ENCODE data around the gene RNF2. TPM values are rescaled to one million over a fixed set of nuclear protein-coding genes. Genes with fewer than 3 reads are reported as not detected.

The RNF2 gene
- total and polyA plus RNA-seq, 2 of the 13 experiments (the other 11 are each of a cell fraction or from before 2014, with no cell fraction given): 19.3 to 21.7 TPM

GRCh38 chr1:185045814-185046492 is 595 bp downstream of the RNF2 start (continued):
- TF ChIP-seq LRRFIP1 (CRISPR knock-in tag; conservative IDR thresholded peaks at IDR 0.05) (no peak), ZNF232 (CRISPR knock-in tag; IDR thresholded peaks at IDR 0.05; ENCODE audit: borderline replicate concordance) (no peak), ZNF317 (CRISPR knock-in tag; IDR thresholded peaks at IDR 0.05) (0 out of 2 replicates have a peak, but pooled peaks have one; percentile 29), NFRKB (IDR thresholded peaks at IDR 0.05) (no peak), ZNF556 (CRISPR knock-in tag; IDR thresholded peaks at IDR 0.05; ENCODE audit: borderline replicate concordance) (no peak), KMT2B (CRISPR knock-in tag; IDR thresholded peaks at IDR 0.05) (0 out of 2 replicates have a peak, but pooled peaks have one; percentile 37), THYN1 (CRISPR knock-in tag; IDR thresholded peaks at IDR 0.05; ENCODE audit: borderline replicate concordance, low read depth) (no peak), ZNF75D (CRISPR knock-in tag; IDR thresholded peaks at IDR 0.05; ENCODE audit: borderline replicate concordance) (no peak), KDM1A (CRISPR knock-in tag; IDR thresholded peaks at IDR 0.05) (no peak), ZNF138 (CRISPR knock-in tag; IDR thresholded peaks at IDR 0.05; ENCODE audit: low read depth) (no peak), NKX3-1 (CRISPR knock-in tag; IDR thresholded peaks at IDR 0.05) (no peak), ZSCAN30 (CRISPR knock-in tag; IDR thresholded peaks at IDR 0.05) (no peak), RCOR2 (CRISPR knock-in tag; IDR thresholded peaks at IDR 0.05) (no peak), ZBTB3 (CRISPR knock-in tag; IDR thresholded peaks at IDR 0.05; ENCODE audit: borderline replicate concordance, low read depth) (no peak), SETDB1 (CRISPR knock-in tag; IDR thresholded peaks at IDR 0.05; ENCODE audit: borderline replicate concordance) (no peak), NFE2 (CRISPR knock-in tag; IDR thresholded peaks at IDR 0.05) (no peak), ZKSCAN1 (IDR thresholded peaks at IDR 0.05; ENCODE audit: low read length) (no peak)
- TF ChIP-seq, protein P1, sequence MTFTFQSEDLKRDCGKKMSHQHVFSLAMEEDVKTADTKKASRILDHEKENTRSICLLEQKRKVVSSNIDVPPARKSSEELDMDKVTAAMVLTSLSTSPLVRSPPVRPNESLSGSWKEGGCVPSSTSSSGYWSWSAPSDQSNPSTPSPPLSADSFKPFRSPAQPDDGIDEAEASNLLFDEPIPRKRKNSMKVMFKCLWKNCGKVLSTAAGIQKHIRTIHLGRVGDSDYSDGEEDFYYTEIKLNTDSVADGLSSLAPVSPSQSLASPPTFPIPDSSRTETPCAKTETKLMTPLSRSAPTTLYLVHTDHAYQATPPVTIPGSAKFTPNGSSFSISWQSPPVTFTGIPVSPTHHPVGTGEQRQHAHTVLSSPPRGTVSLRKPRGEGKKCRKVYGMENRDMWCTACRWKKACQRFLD (CRISPR knock-in tag; IDR thresholded peaks at IDR 0.05; ENCODE audit: borderline replicate concordance): no peak
- TF ChIP-seq, protein P2, sequence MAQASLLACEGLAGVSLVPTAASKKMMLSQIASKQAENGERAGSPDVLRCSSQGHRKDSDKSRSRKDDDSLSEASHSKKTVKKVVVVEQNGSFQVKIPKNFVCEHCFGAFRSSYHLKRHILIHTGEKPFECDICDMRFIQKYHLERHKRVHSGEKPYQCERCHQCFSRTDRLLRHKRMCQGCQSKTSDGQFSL (CRISPR knock-in tag; IDR thresholded peaks at IDR 0.05): no peak
- TF ChIP-seq, protein P3, sequence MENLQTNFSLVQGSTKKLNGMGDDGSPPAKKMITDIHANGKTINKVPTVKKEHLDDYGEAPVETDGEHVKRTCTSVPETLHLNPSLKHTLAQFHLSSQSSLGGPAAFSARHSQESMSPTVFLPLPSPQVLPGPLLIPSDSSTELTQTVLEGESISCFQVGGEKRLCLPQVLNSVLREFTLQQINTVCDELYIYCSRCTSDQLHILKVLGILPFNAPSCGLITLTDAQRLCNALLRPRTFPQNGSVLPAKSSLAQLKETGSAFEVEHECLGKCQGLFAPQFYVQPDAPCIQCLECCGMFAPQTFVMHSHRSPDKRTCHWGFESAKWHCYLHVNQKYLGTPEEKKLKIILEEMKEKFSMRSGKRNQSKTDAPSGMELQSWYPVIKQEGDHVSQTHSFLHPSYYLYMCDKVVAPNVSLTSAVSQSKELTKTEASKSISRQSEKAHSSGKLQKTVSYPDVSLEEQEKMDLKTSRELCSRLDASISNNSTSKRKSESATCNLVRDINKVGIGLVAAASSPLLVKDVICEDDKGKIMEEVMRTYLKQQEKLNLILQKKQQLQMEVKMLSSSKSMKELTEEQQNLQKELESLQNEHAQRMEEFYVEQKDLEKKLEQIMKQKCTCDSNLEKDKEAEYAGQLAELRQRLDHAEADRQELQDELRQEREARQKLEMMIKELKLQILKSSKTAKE (CRISPR knock-in tag; IDR thresholded peaks at IDR 0.05; ENCODE audit: borderline replicate concordance): no peak
- TF ChIP-seq, protein P4, sequence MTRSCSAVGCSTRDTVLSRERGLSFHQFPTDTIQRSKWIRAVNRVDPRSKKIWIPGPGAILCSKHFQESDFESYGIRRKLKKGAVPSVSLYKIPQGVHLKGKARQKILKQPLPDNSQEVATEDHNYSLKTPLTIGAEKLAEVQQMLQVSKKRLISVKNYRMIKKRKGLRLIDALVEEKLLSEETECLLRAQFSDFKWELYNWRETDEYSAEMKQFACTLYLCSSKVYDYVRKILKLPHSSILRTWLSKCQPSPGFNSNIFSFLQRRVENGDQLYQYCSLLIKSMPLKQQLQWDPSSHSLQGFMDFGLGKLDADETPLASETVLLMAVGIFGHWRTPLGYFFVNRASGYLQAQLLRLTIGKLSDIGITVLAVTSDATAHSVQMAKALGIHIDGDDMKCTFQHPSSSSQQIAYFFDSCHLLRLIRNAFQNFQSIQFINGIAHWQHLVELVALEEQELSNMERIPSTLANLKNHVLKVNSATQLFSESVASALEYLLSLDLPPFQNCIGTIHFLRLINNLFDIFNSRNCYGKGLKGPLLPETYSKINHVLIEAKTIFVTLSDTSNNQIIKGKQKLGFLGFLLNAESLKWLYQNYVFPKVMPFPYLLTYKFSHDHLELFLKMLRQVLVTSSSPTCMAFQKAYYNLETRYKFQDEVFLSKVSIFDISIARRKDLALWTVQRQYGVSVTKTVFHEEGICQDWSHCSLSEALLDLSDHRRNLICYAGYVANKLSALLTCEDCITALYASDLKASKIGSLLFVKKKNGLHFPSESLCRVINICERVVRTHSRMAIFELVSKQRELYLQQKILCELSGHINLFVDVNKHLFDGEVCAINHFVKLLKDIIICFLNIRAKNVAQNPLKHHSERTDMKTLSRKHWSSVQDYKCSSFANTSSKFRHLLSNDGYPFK (CRISPR knock-in tag; IDR thresholded peaks at IDR 0.05; ENCODE audit: borderline replicate concordance): no peak

All from HepG2 (cell line).